ENCODE results near the gene SFN. TPM values are rescaled to one million over a fixed set of nuclear protein-coding genes. Genes with fewer than 3 reads are reported as not detected.

Gene SFN
- total RNA-seq, 1 experiment from 2014 or later = 74.5 TPM

DNA sequence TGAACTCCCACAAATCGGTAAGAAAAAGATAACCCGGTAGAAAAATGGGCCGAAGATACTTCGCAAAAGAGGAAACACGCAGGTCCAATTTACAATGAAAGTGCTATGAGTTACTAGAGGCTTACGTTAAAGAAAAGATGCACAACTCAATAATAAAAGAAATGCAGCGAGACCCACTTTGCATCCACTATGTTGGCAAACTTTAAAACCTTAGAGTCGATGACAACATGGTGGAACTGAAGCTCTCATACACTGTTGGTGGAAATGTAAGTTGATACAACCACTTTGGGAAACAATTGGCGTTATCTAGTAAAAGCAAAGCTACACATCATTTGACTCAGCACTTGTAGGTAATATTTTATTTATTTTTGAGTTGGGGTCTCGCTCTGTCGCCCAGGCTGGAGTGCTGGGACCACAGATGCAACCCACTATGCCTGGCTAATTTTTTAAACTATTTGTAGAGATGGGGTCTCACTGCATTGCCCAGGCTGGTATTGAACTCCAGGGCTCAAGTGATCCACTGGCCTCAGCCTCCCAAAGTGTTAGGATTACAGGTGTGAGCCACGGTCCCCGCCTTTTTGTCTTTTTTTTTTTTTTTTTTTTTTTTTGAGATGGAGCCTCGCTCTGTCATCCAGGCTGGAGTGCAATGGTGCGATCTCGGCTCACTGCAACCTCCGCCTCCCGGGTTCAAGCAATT lies 38.0 kb downstream of the SFN start:
- peak overlapping the region; percentile 98 for H3K27ac Mint-ChIP-seq (ENCODE audit: unreplicated experiment)
- TF ChIP-seq, protein P1, sequence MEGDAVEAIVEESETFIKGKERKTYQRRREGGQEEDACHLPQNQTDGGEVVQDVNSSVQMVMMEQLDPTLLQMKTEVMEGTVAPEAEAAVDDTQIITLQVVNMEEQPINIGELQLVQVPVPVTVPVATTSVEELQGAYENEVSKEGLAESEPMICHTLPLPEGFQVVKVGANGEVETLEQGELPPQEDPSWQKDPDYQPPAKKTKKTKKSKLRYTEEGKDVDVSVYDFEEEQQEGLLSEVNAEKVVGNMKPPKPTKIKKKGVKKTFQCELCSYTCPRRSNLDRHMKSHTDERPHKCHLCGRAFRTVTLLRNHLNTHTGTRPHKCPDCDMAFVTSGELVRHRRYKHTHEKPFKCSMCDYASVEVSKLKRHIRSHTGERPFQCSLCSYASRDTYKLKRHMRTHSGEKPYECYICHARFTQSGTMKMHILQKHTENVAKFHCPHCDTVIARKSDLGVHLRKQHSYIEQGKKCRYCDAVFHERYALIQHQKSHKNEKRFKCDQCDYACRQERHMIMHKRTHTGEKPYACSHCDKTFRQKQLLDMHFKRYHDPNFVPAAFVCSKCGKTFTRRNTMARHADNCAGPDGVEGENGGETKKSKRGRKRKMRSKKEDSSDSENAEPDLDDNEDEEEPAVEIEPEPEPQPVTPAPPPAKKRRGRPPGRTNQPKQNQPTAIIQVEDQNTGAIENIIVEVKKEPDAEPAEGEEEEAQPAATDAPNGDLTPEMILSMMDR (IDR thresholded peaks at IDR 0.05; ENCODE audit: unreplicated experiment) = no peak
- no TSS peak for BruUV-seq (replicated peaks)
- H3K36me3 Mint-ChIP-seq (ENCODE audit: insufficient read depth, unreplicated experiment) = peaks cover 24% of the 10 kb centered on the region
- H3K4me3 Mint-ChIP-seq (ENCODE audit: low read depth, unreplicated experiment) = peak overlapping the region; percentile 91
- H3K4me1 Mint-ChIP-seq (ENCODE audit: low read depth, unreplicated experiment) = peaks cover 7% of the 10 kb centered on the region
- H3K27me3 Mint-ChIP-seq (ENCODE audit: unreplicated experiment) = no peaks in the 10 kb centered on the region
- CTCF ChIA-PET = interaction anchor here (0.6 to 1.1 kb wide), 5 partner anchors 8 to 349 kb away, joined by 3 to 7 read pairs (median 3); no protein-coding TSS in a partner anchor
- intact Hi-C loops (cut with micrococcal nuclease; ENCODE audit: unreplicated experiment) = no loop called here
- DNase-seq = no peak
- no peaks in the 10 kb centered on the region for H3K9me3 Mint-ChIP-seq (ENCODE audit: low read depth, unreplicated experiment)

DNA sequence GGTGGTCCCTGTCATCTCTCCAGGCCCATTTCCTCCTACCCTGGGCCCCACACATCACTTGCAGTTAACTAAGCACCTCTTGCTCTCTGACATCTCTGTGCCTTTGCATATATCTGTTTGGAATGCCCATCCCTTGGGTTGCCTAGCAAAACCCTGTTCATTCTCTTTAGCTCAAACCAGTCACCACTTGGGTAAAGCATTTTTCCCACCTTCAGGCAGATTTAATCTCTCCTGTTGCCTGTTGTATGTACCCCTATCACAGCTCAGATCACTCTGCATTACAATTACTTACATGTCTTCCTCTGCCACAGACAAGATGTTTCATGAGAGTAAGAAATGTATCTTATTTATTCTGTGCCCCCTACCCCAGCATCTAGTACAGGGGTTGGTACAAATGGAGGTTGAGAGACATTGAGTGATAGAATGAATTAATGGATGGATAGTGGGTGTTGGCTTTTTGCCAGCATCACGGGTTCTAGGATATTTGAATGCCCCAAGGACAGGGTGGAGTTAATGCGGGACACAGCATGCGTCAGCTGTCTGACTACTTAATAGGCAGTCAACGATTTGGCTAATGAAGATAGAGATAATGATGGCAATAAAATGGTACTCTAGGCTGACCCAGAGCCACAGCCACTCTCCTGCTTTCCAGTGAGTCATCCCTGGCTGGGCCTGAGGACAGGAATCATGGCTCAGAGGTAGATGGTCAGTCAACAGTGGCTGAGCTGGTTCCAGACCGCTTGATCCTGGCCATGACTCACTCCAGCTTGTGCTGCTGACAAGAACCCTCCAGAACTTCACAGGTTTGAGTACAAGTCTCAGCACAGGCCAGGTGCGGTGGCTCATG lies 44.3 kb downstream of the SFN start:
- TF ChIP-seq, protein P1 (IDR thresholded peaks at IDR 0.05; ENCODE audit: unreplicated experiment) = no peak
- peaks cover 31% of the 10 kb centered on the region for H3K4me1 Mint-ChIP-seq (ENCODE audit: low read depth, unreplicated experiment)
- no peak overlapping the region for H3K27ac Mint-ChIP-seq (ENCODE audit: unreplicated experiment)
- peaks cover 8% of the 10 kb centered on the region for H3K36me3 Mint-ChIP-seq (ENCODE audit: insufficient read depth, unreplicated experiment)
- no TSS peak for BruUV-seq (replicated peaks)
- intact Hi-C loops (cut with micrococcal nuclease; ENCODE audit: unreplicated experiment) = no loop called here
- CTCF ChIA-PET = interaction anchor here (0.6 kb wide), 1 partner anchor 10 kb away, joined by 3 read pairs; no protein-coding TSS in a partner anchor
- DNase-seq = peak; percentile 62
- H3K4me3 Mint-ChIP-seq (ENCODE audit: low read depth, unreplicated experiment) = no peak overlapping the region
- no peaks in the 10 kb centered on the region for H3K27me3 Mint-ChIP-seq (ENCODE audit: unreplicated experiment)
- no peaks in the 10 kb centered on the region for H3K9me3 Mint-ChIP-seq (ENCODE audit: low read depth, unreplicated experiment)

DNA sequence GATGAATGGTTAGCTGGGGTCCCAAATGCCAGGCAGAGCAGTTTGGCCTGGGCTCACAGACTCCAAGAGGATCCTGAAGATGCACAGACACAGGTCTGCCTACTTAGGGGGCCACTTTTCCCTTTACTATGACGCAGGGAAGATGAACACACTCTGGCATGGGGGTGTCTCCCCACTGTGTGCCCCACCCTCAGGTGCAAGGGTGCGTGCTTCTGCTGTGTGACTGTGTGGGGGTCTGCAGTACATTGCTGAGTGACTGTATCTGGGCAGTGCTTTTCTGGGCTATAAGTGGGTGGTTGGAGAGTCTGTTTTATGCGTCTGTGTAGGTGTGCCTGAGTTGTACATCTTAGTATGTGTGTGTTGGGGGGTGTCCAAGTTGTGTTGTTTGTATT lies 47.0 kb downstream of the SFN start:
- DNase-seq = no peak
- Mint-ChIP-seq H3K36me3 (ENCODE audit: insufficient read depth, unreplicated experiment) (peaks cover 8% of the 10 kb centered on the region), H3K4me1 (ENCODE audit: low read depth, unreplicated experiment) (peaks cover 31% of the 10 kb centered on the region), H3K4me3 (ENCODE audit: low read depth, unreplicated experiment) (no peak overlapping the region), H3K27me3 (ENCODE audit: unreplicated experiment) (no peaks in the 10 kb centered on the region), H3K27ac (ENCODE audit: unreplicated experiment) (no peak overlapping the region), H3K9me3 (ENCODE audit: low read depth, unreplicated experiment) (no peaks in the 10 kb centered on the region)
- no TSS peak for BruUV-seq (replicated peaks)
- TF ChIP-seq, protein P1 (IDR thresholded peaks at IDR 0.05; ENCODE audit: unreplicated experiment) = no peak
- CTCF ChIA-PET = no interaction called here
- intact Hi-C loops (cut with micrococcal nuclease; ENCODE audit: unreplicated experiment) = no loop called here

DNA sequence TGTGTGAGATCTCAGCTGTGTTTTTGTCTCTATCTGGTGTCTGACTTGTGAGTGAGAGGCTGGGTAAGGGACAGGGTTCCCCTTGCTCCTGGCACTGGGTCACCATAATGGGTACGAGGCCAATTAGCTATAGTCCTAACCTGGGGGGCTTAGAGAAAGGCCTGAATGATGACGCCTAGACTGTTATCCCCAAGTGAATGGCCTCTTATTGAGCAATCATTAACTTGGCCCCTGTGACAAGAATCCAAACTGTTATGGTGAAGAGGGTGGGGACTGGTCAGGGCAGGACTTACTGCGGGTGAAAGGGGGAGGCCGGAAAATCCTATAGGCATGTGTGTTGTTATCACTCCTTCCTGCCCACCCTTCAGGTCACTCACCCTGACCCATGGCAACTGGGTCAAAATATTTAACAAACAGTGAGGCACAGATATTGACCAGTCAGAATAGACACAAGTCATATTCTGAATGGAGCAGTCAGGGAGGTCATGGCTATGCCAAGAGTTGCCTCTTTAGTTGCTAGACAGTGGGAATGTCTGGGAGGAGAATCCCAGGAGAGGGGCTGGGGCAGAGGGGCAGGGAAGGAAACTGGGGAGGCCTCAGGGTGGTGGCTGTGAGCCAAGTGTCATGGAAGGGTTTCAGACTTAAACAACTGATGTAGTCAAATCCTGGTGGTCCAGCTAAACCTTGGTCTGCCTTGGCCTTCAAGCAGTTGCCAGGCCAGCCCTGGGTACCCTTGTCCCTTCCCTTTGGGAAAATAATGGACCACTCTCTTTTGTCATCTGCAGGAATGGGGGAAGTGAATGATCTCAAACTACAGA lies 47.6 kb downstream of the SFN start:
- DNase-seq = no peak
- no peaks in the 10 kb centered on the region for H3K27me3 Mint-ChIP-seq (ENCODE audit: unreplicated experiment)
- intact Hi-C loops (cut with micrococcal nuclease; ENCODE audit: unreplicated experiment) = no loop called here
- no TSS peak for BruUV-seq (replicated peaks)
- CTCF ChIA-PET = no interaction called here
- peak overlapping the region; percentile 11 for H3K27ac Mint-ChIP-seq (ENCODE audit: unreplicated experiment)
- TF ChIP-seq, protein P1 (IDR thresholded peaks at IDR 0.05; ENCODE audit: unreplicated experiment) = no peak
- peaks cover 31% of the 10 kb centered on the region for H3K4me1 Mint-ChIP-seq (ENCODE audit: low read depth, unreplicated experiment)
- peaks cover 8% of the 10 kb centered on the region for H3K36me3 Mint-ChIP-seq (ENCODE audit: insufficient read depth, unreplicated experiment)
- H3K4me3 Mint-ChIP-seq (ENCODE audit: low read depth, unreplicated experiment) = no peak overlapping the region
- no peaks in the 10 kb centered on the region for H3K9me3 Mint-ChIP-seq (ENCODE audit: low read depth, unreplicated experiment)
